GM19043 (cell line): ENCODE data around the gene RABL2A.
"Not testable (repeated sequence)": the region's sequence is repeated elsewhere in the genome, so short reads cannot be mapped to it uniquely, and the experiment has no call there.

ENCODE experiments used
- ATAC-seq: cut with Tn5 transposase; IDR thresholded peaks from one replicate; pipeline ENCODE4 v1.9.1; 2021; ENCODE audit warnings: low read depth; ENCODE audit not compliant: unreplicated experiment

RABL2A gene

GRCh38 chr2:113676623-113677266, 49.7 kb downstream of the RABL2A start:
- no peak for ATAC-seq

- no peak for ATAC-seq
Observed at GRCh38 chr2:113677330-113677729, 50.3 kb downstream of the RABL2A start.

- ATAC-seq = no peak
Observed at GRCh38 chr2:113679457-113679856, 52.4 kb downstream of the RABL2A start.

- ATAC-seq = no peak
Observed at GRCh38 chr2:113685471-113685870, 58.4 kb downstream of the RABL2A start.

- ATAC-seq = no peak
Observed at GRCh38 chr2:113686537-113686936, 59.5 kb downstream of the RABL2A start.

- ATAC-seq = not testable (repeated sequence)
Observed at GRCh38 chr2:113690871-113691270, 63.8 kb downstream of the RABL2A start.
